ENCODE measurements around the gene NUFIP2. TPM values are rescaled to one million over a fixed set of nuclear protein-coding genes. Genes with fewer than 3 reads are reported as not detected.

Gene NUFIP2
- total and polyA plus RNA-seq, 2 donors (not counting 1 experiment from before 2014, with no cell fraction given) = 9.6 to 83.5 TPM

GRCh38 chr17:29216181-29216580 is 77.8 kb downstream of the NUFIP2 start:
- Mint-ChIP-seq H3K4me3 (no peak overlapping the region), H3K9me3 (ENCODE audit: insufficient read depth) (no peaks in the 10 kb centered on the region), H3K4me1 (peaks cover 8% of the 10 kb centered on the region), H3K27ac (no peak overlapping the region), H3K27me3 (peaks cover 5% of the 10 kb centered on the region)
- Histone ChIP-seq H3K4me1 (ENCODE audit: control insufficient read depth in 2 of 2, insufficient read depth in 2 of 2, low read length in 2 of 2) (peaks cover 5 to 12% of the 10 kb centered on the region in 2 donors), H3K9ac (ENCODE audit: low read length) (no peak overlapping the region), H3K4me2 (replicated peaks; ENCODE audit: low read depth, low read length, poor library complexity, severe bottlenecking) (no peak overlapping the region), H3K36me3 (replicated peaks in 1 of 2; ENCODE audit: control extremely low read depth in 1 of 2, control insufficient read depth in 1 of 2, extremely low read depth in 1 of 2, insufficient read depth in 2 of 2, low read length in 1 of 2) (no peaks in the 10 kb centered on the region), H3K9me3 (ENCODE audit: control extremely low read depth in 1 of 3, control insufficient read depth in 2 of 3, insufficient read depth in 1 of 3, low read length in 2 of 3) (no peaks in the 10 kb centered on the region), H3K27ac (ENCODE audit: low read length in 2 of 2) (no peak overlapping the region), H3K4me3 (ENCODE audit: control extremely low read depth in 1 of 5, extremely low read depth in 1 of 5, insufficient read depth in 1 of 5, low read depth in 2 of 5, low read length in 4 of 5) (no peak overlapping the region), H3K79me2 (ENCODE audit: control insufficient read depth, insufficient read depth, low read length) (no peaks in the 10 kb centered on the region), H2AFZ (ENCODE audit: insufficient read depth, low read depth, low read length, poor library complexity, severe bottlenecking) (no peak overlapping the region), H4K20me1 (ENCODE audit: control insufficient read depth, insufficient read depth, low read length, poor library complexity, severe bottlenecking) (no peaks in the 10 kb centered on the region), H3K27me3 (replicated peaks in 1 of 4; ENCODE audit: control extremely low read depth in 1 of 4, control insufficient read depth in 3 of 4, insufficient read depth in 4 of 4, low read length in 3 of 4) (no peaks in the 10 kb centered on the region)
- WGBS (ENCODE audit: insufficient coverage) = 74% methylated on average over 4 of the region's 6 CpGs
- ChIA-PET CTCF (interaction anchor here (1.2 to 14.8 kb wide), 5 partner anchors 9 to 85 kb away, joined by 3 to 304 read pairs (median 5); no protein-coding TSS in a partner anchor), POLR2A (no interaction called here)
- TF ChIP-seq CTCF (IDR thresholded peaks at IDR 0.05) (no peak), EZH2 (IDR thresholded peaks at IDR 0.05; ENCODE audit: borderline replicate concordance, insufficient read depth, low read depth, low read length, poor library complexity, severe bottlenecking) (no peak)
- intact Hi-C loops (cut with micrococcal nuclease) = no loop called here
- no peak for ATAC-seq (ENCODE audit: low read depth)
- DNase-seq = no peak

- Histone ChIP-seq H3K4me2 (replicated peaks; ENCODE audit: low read depth, low read length, poor library complexity, severe bottlenecking) (no peak overlapping the region), H3K36me3 (replicated peaks in 1 of 2; ENCODE audit: control extremely low read depth in 1 of 2, control insufficient read depth in 1 of 2, extremely low read depth in 1 of 2, insufficient read depth in 2 of 2, low read length in 1 of 2) (no peaks in the 10 kb centered on the region), H4K20me1 (ENCODE audit: control insufficient read depth, insufficient read depth, low read length, poor library complexity, severe bottlenecking) (no peaks in the 10 kb centered on the region), H3K79me2 (ENCODE audit: control insufficient read depth, insufficient read depth, low read length) (no peaks in the 10 kb centered on the region), H3K9me3 (ENCODE audit: control extremely low read depth in 1 of 3, control insufficient read depth in 2 of 3, insufficient read depth in 1 of 3, low read length in 2 of 3) (no peaks in the 10 kb centered on the region), H3K27me3 (replicated peaks in 1 of 4; ENCODE audit: control extremely low read depth in 1 of 4, control insufficient read depth in 3 of 4, insufficient read depth in 4 of 4, low read length in 3 of 4) (no peaks in the 10 kb centered on the region), H2AFZ (ENCODE audit: insufficient read depth, low read depth, low read length, poor library complexity, severe bottlenecking) (no peak overlapping the region), H3K4me3 (ENCODE audit: control extremely low read depth in 1 of 5, extremely low read depth in 1 of 5, insufficient read depth in 1 of 5, low read depth in 2 of 5, low read length in 4 of 5) (no peak overlapping the region), H3K9ac (ENCODE audit: low read length) (no peak overlapping the region), H3K27ac (ENCODE audit: low read length in 2 of 2) (no peak overlapping the region), H3K4me1 (ENCODE audit: control insufficient read depth in 2 of 2, insufficient read depth in 2 of 2, low read length in 2 of 2) (peaks cover 5 to 12% of the 10 kb centered on the region in 2 donors)
- peaks cover 8% of the 10 kb centered on the region for H3K4me1 Mint-ChIP-seq
- ATAC-seq (ENCODE audit: low read depth) = no peak
- TF ChIP-seq EZH2 (IDR thresholded peaks at IDR 0.05; ENCODE audit: borderline replicate concordance, insufficient read depth, low read depth, low read length, poor library complexity, severe bottlenecking) (no peak), CTCF (IDR thresholded peaks at IDR 0.05) (no peak)
- H3K27me3 Mint-ChIP-seq = peaks cover 5% of the 10 kb centered on the region
- POLR2A ChIA-PET = no interaction called here
- CTCF ChIA-PET = interaction anchor here (1.2 to 14.8 kb wide), 5 partner anchors 8 to 92 kb away, joined by 3 to 304 read pairs (median 6); no protein-coding TSS in a partner anchor
- 100% methylated on average over 1 of the region's 4 CpGs for WGBS (ENCODE audit: insufficient coverage)
- intact Hi-C loops (cut with micrococcal nuclease) = no loop called here
- H3K4me3 Mint-ChIP-seq = no peak overlapping the region
- DNase-seq = no peak
- H3K9me3 Mint-ChIP-seq (ENCODE audit: insufficient read depth) = no peaks in the 10 kb centered on the region
- H3K27ac Mint-ChIP-seq = no peak overlapping the region
Observed at GRCh38 chr17:29215717-29216116, 78.2 kb downstream of the NUFIP2 start.
